DLD1 (cell line): ENCODE measurements around the gene S100B.
"Not testable (repeated sequence)": the region's sequence is repeated elsewhere in the genome, so short reads cannot be mapped to it uniquely, and the experiment has no call there.

Source experiments
- in situ Hi-C: cut with HindIII; loops from 2 replicates; pipeline ENCODE4 v1.10.0; 2017; ENCODE audit warnings: low sequenced_read_pairs

The S100B gene

GRCh38 chr21:46604329-46604974 is 430 bp downstream of the S100B start:
- in situ Hi-C loops, result no loop called here

DNA sequence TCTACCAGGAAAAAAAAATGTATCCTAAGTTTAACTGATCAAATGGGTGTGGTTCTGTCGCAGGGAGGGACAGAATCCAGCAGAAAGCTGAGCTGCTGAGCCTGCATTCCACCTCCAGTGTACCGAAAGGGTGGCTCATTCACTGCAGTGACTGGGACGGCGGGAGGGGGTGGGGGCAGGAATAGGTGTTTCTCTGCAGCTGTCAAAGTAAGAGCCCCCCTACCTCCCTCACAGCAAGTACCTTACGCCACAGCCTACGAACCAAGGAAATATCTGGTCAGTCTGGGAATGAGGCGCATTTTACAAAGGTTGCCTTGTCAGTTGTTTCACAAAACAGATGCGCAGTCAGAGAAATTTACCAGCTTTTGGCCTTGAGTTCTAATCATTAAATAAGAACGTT is 1.7 kb downstream of the S100B start:
- in situ Hi-C loops, result no loop called here

- in situ Hi-C loops, result no loop called here
These were observed 3.9 kb downstream of the S100B start for GRCh38 chr21:46600978-46601377.

GRCh38 chr21:46600305-46600704 is 4.6 kb downstream of the S100B start:
- in situ Hi-C loops, result no loop called here

GRCh38 chr21:46598581-46599572 is 6.0 kb downstream of the S100B start:
- in situ Hi-C loops, result no loop called here

- in situ Hi-C loops, result no loop called here
These were observed 7.0 kb downstream of the S100B start for GRCh38 chr21:46597896-46598343.

- in situ Hi-C loops, result no loop called here
These were observed 7.9 kb downstream of the S100B start for GRCh38 chr21:46597031-46597430.

- in situ Hi-C loops, result no loop called here
These were observed 8.7 kb downstream of the S100B start for GRCh38 chr21:46596201-46596600.

- in situ Hi-C loops, result no loop called here
These were observed 10.6 kb downstream of the S100B start for GRCh38 chr21:46594276-46594675.

DNA sequence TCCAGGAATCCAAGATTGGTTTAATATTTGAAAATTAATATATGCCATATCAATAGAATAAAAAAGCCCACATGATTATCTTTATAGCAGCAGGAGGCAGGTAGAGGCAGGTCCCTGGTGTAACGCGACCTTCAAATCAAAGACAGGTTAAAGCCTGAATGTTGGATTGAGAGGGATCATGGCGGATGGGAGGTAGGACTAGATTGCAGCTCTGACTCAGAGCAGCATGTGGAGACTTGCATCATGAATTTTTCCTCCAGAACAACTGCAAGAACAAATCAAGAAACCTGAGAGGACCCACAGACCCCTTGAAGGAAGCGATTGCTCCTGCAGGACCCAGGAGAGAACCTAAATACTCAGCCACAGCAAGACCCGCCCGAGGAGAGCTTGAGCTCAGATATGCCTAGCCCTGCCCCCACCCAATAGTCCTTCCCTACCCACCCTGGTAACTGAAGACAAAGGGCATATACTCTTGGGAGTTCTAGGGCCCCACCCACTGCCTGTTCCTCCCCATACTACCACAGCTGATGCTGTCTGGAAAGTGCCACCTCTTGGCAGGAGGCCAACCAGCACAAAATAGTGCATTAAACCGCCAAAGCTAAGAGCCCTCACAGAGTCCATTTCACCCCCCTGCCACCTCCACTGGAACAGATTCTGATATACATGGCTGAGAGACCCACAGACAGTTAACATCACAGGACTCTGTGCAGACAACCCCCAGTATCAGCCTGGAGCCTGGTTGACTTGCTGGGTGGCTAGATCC is 19.5 kb downstream of the S100B start:
- in situ Hi-C loops, result no loop called here

DNA sequence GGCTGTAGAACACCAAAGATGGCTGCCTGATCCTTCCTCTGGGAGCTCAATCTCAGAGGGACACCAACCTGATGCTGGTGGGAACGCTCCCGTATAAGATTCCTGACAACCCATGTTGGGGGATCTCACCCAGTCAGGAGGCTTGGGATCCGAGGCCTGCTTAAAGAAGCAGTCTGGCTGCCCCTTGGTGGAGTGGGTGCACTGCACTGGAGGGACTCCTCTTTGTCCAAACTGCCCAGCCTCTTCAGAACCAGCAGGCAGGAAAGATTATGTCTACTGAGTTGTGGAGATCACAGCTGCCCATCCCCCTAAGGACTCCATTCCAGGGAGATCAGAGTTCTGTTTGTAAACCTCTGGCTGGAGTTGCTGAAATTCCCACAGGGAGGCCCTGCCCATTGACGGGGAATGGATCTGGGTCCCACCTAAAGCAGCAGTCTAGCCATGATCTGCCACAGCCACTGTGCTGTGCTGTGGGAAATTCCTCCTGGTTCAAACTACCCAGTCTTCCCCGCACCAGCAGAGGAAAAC is 23.0 kb downstream of the S100B start:
- in situ Hi-C loops, result no loop called here

DNA sequence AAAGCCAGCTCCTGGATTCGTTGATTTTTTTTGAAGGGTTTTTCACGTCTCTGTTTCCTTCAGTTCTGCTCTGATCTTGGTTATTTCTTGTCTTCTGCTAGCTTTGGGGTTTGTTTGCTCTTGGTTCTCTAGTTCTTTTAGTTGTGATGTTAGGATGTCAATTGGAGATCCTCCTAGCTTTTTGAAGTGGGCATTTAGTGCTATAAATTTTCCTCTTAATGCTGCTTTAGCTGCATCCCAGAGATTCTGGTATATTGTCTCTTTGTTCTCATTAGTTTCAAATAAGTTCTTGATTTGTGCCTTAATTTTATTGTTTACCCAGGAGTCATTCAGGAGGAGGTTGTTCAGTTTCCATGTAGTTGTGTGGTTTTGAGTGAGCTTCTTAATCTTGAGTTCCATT is 25.5 kb downstream of the S100B start:
- in situ Hi-C loops, result not testable (repeated sequence)

DNA sequence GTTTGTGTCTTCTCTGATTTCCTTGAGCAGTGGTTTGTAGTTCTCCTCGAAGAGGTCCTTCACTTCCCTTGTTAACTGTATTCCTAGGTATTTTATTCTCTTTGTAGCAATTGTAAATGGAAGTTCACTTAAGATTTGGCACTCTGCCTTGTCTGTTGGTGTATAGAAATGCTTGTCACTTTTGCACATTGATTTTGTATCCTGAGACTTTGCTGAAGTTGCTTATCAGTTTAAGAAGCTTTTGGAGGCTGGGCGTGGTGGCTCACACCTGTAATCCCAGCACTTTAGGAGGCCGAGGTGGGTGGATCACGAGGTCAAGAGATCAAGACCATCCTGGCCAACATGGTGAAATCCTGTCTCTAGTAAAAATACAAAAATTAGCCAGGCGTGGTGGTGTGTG is 27.1 kb downstream of the S100B start:
- in situ Hi-C loops, result not testable (repeated sequence)

DNA sequence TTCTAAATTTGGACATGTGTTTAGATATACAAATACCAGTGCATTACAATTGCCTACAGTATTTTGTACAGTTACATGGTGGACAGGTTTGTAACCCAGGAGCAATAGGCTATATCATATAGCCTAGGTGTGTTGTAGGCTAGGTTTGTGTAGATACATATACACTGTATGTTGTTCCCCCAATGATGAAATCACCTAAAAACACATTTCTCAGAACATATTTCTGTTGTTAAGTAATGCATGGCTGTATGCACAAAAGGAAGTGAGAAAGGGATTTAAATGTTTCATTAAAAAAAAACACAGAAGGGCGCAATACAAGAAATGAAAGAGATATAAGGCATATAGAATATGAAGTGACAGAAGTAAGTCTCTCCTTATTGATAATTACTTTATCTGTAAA is 32.0 kb downstream of the S100B start:
- in situ Hi-C loops, result no loop called here

DNA sequence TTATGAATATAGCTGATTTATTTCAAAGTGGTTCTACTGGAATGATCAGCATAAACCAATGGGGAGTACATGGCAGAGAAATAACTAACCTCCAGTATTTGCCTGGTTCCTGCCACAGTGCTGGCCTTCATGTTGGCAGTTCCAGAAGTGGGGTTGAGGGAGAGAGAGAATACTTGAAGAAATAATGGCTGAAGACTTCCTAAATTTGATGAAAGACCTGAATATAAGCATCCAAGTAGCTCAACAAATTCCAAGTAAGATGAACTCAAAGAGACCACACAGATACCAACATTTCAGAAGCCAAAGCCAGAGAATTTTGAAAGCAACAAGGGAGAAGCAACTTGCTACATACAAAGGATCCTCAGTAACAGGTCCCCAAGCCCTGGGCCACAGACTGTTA is 34.3 kb downstream of the S100B start:
- in situ Hi-C loops, result no loop called here

DNA sequence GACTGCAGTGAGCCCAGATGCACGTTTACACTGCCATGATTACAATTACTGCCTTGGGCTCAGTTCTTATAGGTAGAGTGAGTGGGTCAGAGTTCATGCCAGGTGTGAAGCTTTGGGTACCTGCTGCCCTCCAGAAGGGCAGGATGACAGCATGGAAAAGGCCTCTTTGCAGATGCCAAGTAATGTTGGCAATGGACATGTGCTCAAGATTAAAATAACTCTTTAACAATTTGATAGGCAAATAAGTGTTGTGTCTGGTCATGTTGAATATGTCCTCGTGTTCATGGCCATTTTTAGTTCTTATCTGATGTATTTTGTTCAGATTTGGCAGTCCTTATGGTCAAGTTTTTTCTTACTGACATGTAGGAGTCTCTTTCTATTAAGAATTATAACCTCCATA is 34.8 kb downstream of the S100B start:
- in situ Hi-C loops, result no loop called here

DNA sequence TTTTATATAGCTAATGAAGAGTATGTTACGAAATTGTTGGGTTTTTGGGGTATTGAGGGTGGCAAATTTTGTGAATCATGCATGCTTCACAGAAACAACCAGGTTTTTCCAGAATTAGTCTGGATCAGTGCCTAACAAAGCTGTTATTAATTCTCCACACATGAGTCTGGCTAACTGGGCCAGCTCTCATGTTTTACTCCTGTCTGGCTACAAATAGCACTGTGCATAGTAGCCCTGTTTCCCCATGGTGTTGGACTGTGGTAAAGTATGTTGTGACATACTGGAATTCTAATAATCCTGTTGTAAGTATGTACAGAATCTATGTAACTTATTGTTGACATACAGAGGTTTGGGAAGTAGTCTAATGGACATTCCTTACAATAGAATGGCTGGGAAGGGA is 35.8 kb downstream of the S100B start:
- in situ Hi-C loops, result no loop called here

DNA sequence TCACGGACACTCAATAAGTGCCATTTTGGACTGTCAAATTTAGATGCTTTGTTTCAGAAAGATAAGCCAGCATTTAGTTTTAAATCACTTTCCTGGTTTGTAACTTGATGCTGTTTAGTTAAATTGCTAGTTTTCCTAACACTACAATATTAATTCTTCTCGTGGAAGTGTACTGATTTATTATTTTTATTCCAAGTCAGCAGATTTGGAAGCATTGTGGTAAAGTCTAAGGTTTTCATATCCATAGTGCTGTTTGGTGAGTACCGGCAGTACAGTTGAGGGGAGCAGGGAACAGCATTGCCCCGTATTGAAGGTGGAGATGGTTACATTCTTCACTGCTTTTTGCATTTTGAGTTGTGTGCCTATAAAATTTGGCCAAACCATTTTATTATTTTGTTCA is 36.3 kb downstream of the S100B start:
- in situ Hi-C loops, result no loop called here

- in situ Hi-C loops, result no loop called here
These were observed 37.5 kb downstream of the S100B start for GRCh38 chr21:46567348-46567747.

DNA sequence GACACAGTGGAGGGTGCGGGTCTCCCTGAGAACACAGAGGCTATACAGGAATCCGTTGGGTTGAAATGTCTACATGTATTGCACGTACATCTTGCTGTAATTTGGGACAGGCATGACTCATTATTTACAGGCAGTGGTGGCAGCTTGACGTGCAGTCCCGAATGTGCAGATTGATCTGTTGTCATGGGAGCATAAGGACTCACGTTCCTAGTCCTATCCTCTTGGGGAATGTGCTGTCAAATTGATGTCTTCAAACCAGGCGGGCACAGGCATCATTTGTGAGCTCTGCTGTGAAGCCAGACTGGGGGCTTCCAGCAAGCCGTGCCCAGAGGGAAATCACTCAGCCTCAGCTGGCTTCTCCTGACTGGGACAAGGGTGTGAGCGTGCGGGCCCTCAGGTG is 40.5 kb downstream of the S100B start:
- in situ Hi-C loops, result no loop called here

- in situ Hi-C loops, result no loop called here
These were observed 41.8 kb downstream of the S100B start for GRCh38 chr21:46562964-46563607.
